Measurements from ENCODE around the gene MBLAC1. TPM values are rescaled to one million over a fixed set of nuclear protein-coding genes. Genes with fewer than 3 reads are reported as not detected.

MBLAC1 gene
- total RNA-seq, 1 experiment from 2014 or later = 5.2 TPM

DNA sequence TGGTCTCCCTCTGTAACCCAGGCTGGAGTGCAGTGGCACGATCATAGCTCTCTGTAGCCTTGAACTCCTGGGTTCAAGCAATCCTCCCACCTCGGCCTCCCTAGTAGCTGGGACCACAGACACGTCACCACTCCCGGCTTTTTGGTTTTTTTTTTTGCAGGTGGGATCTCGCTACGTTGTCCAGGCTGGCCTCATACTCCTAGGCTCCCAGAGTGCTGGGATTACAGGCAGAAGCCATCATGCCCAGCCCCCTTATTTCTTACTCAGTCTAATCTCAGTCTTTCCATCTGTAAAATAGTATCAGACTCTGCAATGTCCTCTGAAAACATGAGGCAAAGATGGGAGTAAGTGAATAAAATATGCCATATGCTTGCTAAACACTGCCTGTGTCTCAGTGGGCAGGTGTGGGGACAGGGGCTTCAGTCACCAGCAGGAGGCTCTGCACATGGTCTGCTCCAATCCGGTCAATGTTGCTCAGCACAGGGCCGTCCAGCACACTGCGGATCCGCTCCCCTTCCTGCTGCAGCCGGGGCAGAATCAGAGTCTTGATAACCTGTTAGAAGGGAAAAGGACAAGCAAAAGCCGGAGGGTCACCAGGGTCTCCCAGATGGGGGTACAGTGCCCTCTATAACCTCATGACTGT, 17.1 kb upstream of the MBLAC1 start:
- no peaks in the 10 kb centered on the region for H3K27me3 ChIP-seq (ENCODE audit: control insufficient read depth, insufficient read depth, low read length)
- intact Hi-C loops (cut with micrococcal nuclease; ENCODE audit: unreplicated experiment) (no loop called here), in situ Hi-C loops (cut with HindIII; ENCODE audit: low pct_unique_long_range_greater_than_20kb, low sequenced_read_pairs) (no loop called here)
- no TSS peak for BruUV-seq (replicated peaks)
- DNase-seq (ENCODE audit: low read depth, low spot score) (no peak), ATAC-seq (peak; percentile 59)
- no peaks in the 10 kb centered on the region for H3K4me1 ChIP-seq (ENCODE audit: control insufficient read depth, insufficient read depth, low read length)
- CTCF ChIA-PET = no interaction called here
- POLR2A ChIA-PET = no interaction called here
- H3K27ac ChIP-seq (ENCODE audit: low read length) = no peak overlapping the region
- H3K4me3 ChIP-seq (ENCODE audit: low read depth in 2 of 2, low read length in 2 of 2) = no peak overlapping the region
- TF ChIP-seq POLR2AphosphoS5 (IDR thresholded peaks at IDR 0.05; ENCODE audit: low read depth, low read length) (no peak), SIN3A (IDR thresholded peaks at IDR 0.05; ENCODE audit: borderline replicate concordance, insufficient read depth, low read depth, low read length) (no peak)
- TF ChIP-seq, protein P1, sequence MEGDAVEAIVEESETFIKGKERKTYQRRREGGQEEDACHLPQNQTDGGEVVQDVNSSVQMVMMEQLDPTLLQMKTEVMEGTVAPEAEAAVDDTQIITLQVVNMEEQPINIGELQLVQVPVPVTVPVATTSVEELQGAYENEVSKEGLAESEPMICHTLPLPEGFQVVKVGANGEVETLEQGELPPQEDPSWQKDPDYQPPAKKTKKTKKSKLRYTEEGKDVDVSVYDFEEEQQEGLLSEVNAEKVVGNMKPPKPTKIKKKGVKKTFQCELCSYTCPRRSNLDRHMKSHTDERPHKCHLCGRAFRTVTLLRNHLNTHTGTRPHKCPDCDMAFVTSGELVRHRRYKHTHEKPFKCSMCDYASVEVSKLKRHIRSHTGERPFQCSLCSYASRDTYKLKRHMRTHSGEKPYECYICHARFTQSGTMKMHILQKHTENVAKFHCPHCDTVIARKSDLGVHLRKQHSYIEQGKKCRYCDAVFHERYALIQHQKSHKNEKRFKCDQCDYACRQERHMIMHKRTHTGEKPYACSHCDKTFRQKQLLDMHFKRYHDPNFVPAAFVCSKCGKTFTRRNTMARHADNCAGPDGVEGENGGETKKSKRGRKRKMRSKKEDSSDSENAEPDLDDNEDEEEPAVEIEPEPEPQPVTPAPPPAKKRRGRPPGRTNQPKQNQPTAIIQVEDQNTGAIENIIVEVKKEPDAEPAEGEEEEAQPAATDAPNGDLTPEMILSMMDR (IDR thresholded peaks at IDR 0.05) = no peak
- no peaks in the 10 kb centered on the region; the same call in 1 of the 2 replicates for H3K36me3 ChIP-seq (ENCODE audit: control insufficient read depth, insufficient read depth, low read length)
- H3K9me3 ChIP-seq (ENCODE audit: control insufficient read depth, insufficient read depth, low read depth, low read length) = no peaks in the 10 kb centered on the region

DNA sequence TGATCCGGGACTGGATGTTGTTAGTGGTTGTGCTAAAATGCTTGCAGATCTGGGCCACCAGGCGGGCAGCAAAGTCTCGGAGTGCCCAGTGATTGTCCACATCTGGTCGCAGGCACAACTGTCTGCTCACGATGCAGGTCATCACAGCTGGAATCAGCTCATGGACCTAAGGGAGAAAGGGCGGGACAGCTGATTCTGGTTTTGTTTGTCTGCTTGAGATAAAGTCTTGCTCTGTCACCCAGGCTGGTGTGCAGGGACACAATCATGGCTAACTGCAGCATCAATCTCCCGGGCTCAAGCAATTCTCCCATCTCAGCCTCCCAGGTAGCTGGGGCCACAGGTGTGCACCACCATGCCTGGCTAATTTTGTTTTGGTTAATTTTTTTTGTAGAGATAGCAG, 15.6 kb upstream of the MBLAC1 start:
- no peaks in the 10 kb centered on the region; the same call in 1 of the 2 replicates for H3K36me3 ChIP-seq (ENCODE audit: control insufficient read depth, insufficient read depth, low read length)
- no peaks in the 10 kb centered on the region for H3K9me3 ChIP-seq (ENCODE audit: control insufficient read depth, insufficient read depth, low read depth, low read length)
- CTCF ChIA-PET = interaction anchor here (0.6 to 1.7 kb wide), 2 partner anchors 9 to 18 kb away, joined by 3 to 4 read pairs; no protein-coding TSS in a partner anchor
- no peak overlapping the region for H3K4me3 ChIP-seq (ENCODE audit: low read depth in 2 of 2, low read length in 2 of 2)
- intact Hi-C loops (cut with micrococcal nuclease; ENCODE audit: unreplicated experiment) (no loop called here), in situ Hi-C loops (cut with HindIII; ENCODE audit: low pct_unique_long_range_greater_than_20kb, low sequenced_read_pairs) (no loop called here)
- no TSS peak for BruUV-seq (replicated peaks)
- DNase-seq (ENCODE audit: low read depth, low spot score) (no peak), ATAC-seq (no peak)
- no peaks in the 10 kb centered on the region for H3K4me1 ChIP-seq (ENCODE audit: control insufficient read depth, insufficient read depth, low read length)
- no peaks in the 10 kb centered on the region for H3K27me3 ChIP-seq (ENCODE audit: control insufficient read depth, insufficient read depth, low read length)
- no peak overlapping the region for H3K27ac ChIP-seq (ENCODE audit: low read length)
- TF ChIP-seq SIN3A (IDR thresholded peaks at IDR 0.05; ENCODE audit: borderline replicate concordance, insufficient read depth, low read depth, low read length) = no peak
- 0 out of 2 replicates have a peak, but pooled peaks have one; percentile 20 for TF ChIP-seq POLR2AphosphoS5 (IDR thresholded peaks at IDR 0.05; ENCODE audit: low read depth, low read length)
- POLR2A ChIA-PET = no interaction called here

DNA sequence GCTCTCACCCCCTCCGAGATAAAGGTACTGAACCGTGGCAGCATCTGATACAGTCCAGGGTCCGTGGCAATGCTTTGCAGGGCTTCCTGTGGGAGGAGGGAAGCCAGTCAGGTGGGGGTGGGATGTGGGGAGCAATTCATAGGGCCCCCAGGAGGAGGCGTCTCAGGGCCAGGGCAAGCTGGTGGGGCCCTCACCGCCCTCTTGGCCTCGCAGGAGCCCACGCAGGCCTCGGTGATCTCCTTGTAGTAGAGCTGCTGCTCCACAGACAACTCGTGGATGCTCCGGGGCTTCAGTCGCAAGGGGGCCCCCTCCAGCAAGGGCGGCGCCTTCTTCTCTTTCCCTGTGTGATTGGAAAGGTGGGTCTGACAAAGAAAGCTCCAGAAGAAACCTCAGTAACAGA, 14.9 kb upstream of the MBLAC1 start:
- TF ChIP-seq, protein P2, sequence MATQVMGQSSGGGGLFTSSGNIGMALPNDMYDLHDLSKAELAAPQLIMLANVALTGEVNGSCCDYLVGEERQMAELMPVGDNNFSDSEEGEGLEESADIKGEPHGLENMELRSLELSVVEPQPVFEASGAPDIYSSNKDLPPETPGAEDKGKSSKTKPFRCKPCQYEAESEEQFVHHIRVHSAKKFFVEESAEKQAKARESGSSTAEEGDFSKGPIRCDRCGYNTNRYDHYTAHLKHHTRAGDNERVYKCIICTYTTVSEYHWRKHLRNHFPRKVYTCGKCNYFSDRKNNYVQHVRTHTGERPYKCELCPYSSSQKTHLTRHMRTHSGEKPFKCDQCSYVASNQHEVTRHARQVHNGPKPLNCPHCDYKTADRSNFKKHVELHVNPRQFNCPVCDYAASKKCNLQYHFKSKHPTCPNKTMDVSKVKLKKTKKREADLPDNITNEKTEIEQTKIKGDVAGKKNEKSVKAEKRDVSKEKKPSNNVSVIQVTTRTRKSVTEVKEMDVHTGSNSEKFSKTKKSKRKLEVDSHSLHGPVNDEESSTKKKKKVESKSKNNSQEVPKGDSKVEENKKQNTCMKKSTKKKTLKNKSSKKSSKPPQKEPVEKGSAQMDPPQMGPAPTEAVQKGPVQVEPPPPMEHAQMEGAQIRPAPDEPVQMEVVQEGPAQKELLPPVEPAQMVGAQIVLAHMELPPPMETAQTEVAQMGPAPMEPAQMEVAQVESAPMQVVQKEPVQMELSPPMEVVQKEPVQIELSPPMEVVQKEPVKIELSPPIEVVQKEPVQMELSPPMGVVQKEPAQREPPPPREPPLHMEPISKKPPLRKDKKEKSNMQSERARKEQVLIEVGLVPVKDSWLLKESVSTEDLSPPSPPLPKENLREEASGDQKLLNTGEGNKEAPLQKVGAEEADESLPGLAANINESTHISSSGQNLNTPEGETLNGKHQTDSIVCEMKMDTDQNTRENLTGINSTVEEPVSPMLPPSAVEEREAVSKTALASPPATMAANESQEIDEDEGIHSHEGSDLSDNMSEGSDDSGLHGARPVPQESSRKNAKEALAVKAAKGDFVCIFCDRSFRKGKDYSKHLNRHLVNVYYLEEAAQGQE (IDR thresholded peaks at IDR 0.05; ENCODE audit: insufficient read depth in 1 of 2, low read depth in 2 of 2, low read length in 1 of 2) = no peak
- TF ChIP-seq POLR2AphosphoS5 (IDR thresholded peaks at IDR 0.05; ENCODE audit: low read depth, low read length) (no peak), SIN3A (IDR thresholded peaks at IDR 0.05; ENCODE audit: borderline replicate concordance, insufficient read depth, low read depth, low read length) (no peak), TCF7L2 (IDR thresholded peaks at IDR 0.05; ENCODE audit: low read depth, low read length) (no peak)
- TF ChIP-seq, protein P1 (IDR thresholded peaks at IDR 0.05) = no peak
- in situ Hi-C loops (cut with HindIII; ENCODE audit: low pct_unique_long_range_greater_than_20kb, low sequenced_read_pairs) (no loop called here), intact Hi-C loops (cut with micrococcal nuclease; ENCODE audit: unreplicated experiment) (no loop called here)
- Histone ChIP-seq H3K4me3 (ENCODE audit: low read depth in 2 of 2, low read length in 2 of 2) (no peak overlapping the region), H3K4me1 (ENCODE audit: control insufficient read depth, insufficient read depth, low read length) (no peaks in the 10 kb centered on the region), H3K27ac (ENCODE audit: low read length) (no peak overlapping the region), H3K36me3 (ENCODE audit: control insufficient read depth, insufficient read depth, low read length) (no peaks in the 10 kb centered on the region; the same call in 1 of the 2 replicates), H3K9me3 (ENCODE audit: control insufficient read depth, insufficient read depth, low read depth, low read length) (no peaks in the 10 kb centered on the region), H3K27me3 (ENCODE audit: control insufficient read depth, insufficient read depth, low read length) (no peaks in the 10 kb centered on the region)
- ChIA-PET CTCF (interaction anchor here (0.6 to 1.7 kb wide), 2 partner anchors 9 to 18 kb away, joined by 3 to 4 read pairs; no protein-coding TSS in a partner anchor), POLR2A (no interaction called here)
- no peak for ATAC-seq
- BruUV-seq (replicated peaks) = no TSS peak
- no peak for DNase-seq (ENCODE audit: low read depth, low spot score)

Data from Panc1 (cell line).